ENCODE measurements around the gene ZNF689. TPM values are rescaled to one million over a fixed set of nuclear protein-coding genes. Genes with fewer than 3 reads are reported as not detected.

The ZNF689 gene
- total and polyA plus RNA-seq, 2 of the 4 experiments (the other 2 are of a cell fraction): 2.7 to 2.9 TPM

DNA sequence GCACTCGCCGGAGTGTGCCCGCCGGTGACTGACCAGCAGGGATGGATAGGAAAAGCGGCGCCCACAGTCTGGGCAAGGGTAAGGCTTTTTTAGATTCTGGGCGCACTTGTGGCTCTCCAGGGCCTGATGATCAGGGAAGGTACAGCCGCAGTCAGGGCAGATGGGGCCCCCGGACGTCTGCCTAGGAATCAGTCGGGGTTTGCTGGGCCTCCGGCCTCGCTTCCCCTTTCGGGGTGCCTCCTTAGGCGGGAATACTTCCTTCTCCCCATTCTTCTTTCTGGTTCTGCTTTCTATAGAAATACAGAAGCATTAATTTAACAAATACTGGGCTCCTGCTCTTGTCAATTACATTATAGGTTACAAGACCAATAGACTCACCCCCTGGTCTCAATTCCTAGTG lies 5.0 kb downstream of the ZNF689 start:
- dilution Hi-C loops (cut with HindIII; ENCODE audit: low sequenced_read_pairs, unreplicated experiment) (no loop called here), intact Hi-C loops (cut with micrococcal nuclease) (no loop called here), in situ Hi-C loops (cut with MboI; ENCODE audit: low sequenced_read_pairs) (no loop called here)
- peaks cover 6% of the 10 kb centered on the region; the same call in 1 of the 2 replicates for H3K4me1 ChIP-seq (ENCODE audit: control insufficient read depth, insufficient read depth, low read length)
- H2AK9ac ChIP-seq (replicated peaks; ENCODE audit: low read depth, low read length, poor library complexity): no peak overlapping the region
- H2AFZ ChIP-seq (replicated peaks; ENCODE audit: low read length, poor library complexity): no peak overlapping the region
- no peaks in the 10 kb centered on the region for H3K27me3 ChIP-seq (ENCODE audit: control insufficient read depth, insufficient read depth, low read length)
- 93% methylated on average over 8 of the region's 15 CpGs; no CpG with 5 or more reads in 1 of the 2 experiments for WGBS, 2 experiments (ENCODE audit: extremely low coverage in 2 of 2, insufficient read length in 1 of 2)
- no peak overlapping the region for H4K8ac ChIP-seq (ENCODE audit: low read depth in 2 of 2, low read length in 2 of 2)
- no peak overlapping the region for H2BK15ac ChIP-seq (ENCODE audit: low read depth, low read length)
- H3K56ac ChIP-seq (ENCODE audit: extremely low read depth, insufficient read depth, low read length): no peak overlapping the region
- H3K36me3 ChIP-seq (ENCODE audit: control insufficient read depth, insufficient read depth, low read length): peaks cover 25% of the 10 kb centered on the region
- no TSS peak for BruUV-seq (replicated peaks)
- ChIA-PET CTCF (no interaction called here), POLR2A (ENCODE audit: unreplicated experiment) (interaction anchor here (0.6 kb wide), 1 partner anchor 54 kb away, joined by 8 read pairs; no protein-coding TSS in a partner anchor)
- peaks cover 11 to 30% of the 10 kb centered on the region in 2 experiments; a peak in 3 of 4 replicates for H3K79me1 ChIP-seq (ENCODE audit: low read depth in 1 of 2, low read length in 2 of 2)
- H3K23ac ChIP-seq (ENCODE audit: low read depth, low read length): no peak overlapping the region
- H3K27ac ChIP-seq (ENCODE audit: insufficient read depth, low read length): no peak overlapping the region
- no peak overlapping the region for H2AK5ac ChIP-seq (ENCODE audit: low read depth, low read length)
- no peak overlapping the region for H4K91ac ChIP-seq (ENCODE audit: insufficient read depth, low read depth, low read length)
- no peaks in the 10 kb centered on the region for H4K20me1 ChIP-seq (ENCODE audit: insufficient read depth, low read length)
- no peak overlapping the region for H3K9ac ChIP-seq (ENCODE audit: low read depth, low read length)
- no peak overlapping the region for H2BK5ac ChIP-seq (ENCODE audit: low read depth, low read length, poor library complexity, severe bottlenecking)
- TF ChIP-seq CHD1 (IDR thresholded peaks at IDR 0.05; ENCODE audit: low read depth, low read length) (no peak), SMC3 (IDR thresholded peaks at IDR 0.05; ENCODE audit: low read depth, low read length) (no peak), FOS (IDR thresholded peaks at IDR 0.05; ENCODE audit: low read depth, low read length) (no peak), CEBPB (IDR thresholded peaks at IDR 0.05; ENCODE audit: low read depth, low read length) (no peak), MXI1 (IDR thresholded peaks at IDR 0.05; ENCODE audit: borderline replicate concordance, low read depth, low read length) (no peak), RAD21 (IDR thresholded peaks at IDR 0.05; ENCODE audit: low read length) (no peak), MAFK (IDR thresholded peaks at IDR 0.05; ENCODE audit: low read depth, low read length) (no peak), BHLHE40 (IDR thresholded peaks at IDR 0.05; ENCODE audit: low read depth, low read length) (no peak), NFE2L2 (IDR thresholded peaks at IDR 0.05; ENCODE audit: low read depth, low read length) (no peak), POLR2A (IDR thresholded peaks at IDR 0.05; ENCODE audit: low read depth, low read length) (no peak), MAZ (IDR thresholded peaks at IDR 0.05; ENCODE audit: borderline replicate concordance, low read depth, low read length) (no peak), RCOR1 (IDR thresholded peaks at IDR 0.05; ENCODE audit: insufficient replicate concordance, low read length) (no peak)
- TF ChIP-seq, protein P1, sequence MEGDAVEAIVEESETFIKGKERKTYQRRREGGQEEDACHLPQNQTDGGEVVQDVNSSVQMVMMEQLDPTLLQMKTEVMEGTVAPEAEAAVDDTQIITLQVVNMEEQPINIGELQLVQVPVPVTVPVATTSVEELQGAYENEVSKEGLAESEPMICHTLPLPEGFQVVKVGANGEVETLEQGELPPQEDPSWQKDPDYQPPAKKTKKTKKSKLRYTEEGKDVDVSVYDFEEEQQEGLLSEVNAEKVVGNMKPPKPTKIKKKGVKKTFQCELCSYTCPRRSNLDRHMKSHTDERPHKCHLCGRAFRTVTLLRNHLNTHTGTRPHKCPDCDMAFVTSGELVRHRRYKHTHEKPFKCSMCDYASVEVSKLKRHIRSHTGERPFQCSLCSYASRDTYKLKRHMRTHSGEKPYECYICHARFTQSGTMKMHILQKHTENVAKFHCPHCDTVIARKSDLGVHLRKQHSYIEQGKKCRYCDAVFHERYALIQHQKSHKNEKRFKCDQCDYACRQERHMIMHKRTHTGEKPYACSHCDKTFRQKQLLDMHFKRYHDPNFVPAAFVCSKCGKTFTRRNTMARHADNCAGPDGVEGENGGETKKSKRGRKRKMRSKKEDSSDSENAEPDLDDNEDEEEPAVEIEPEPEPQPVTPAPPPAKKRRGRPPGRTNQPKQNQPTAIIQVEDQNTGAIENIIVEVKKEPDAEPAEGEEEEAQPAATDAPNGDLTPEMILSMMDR (conservative IDR thresholded peaks at IDR 0.05; ENCODE audit: low read depth, low read length): no peak
- TF ChIP-seq, protein P2, sequence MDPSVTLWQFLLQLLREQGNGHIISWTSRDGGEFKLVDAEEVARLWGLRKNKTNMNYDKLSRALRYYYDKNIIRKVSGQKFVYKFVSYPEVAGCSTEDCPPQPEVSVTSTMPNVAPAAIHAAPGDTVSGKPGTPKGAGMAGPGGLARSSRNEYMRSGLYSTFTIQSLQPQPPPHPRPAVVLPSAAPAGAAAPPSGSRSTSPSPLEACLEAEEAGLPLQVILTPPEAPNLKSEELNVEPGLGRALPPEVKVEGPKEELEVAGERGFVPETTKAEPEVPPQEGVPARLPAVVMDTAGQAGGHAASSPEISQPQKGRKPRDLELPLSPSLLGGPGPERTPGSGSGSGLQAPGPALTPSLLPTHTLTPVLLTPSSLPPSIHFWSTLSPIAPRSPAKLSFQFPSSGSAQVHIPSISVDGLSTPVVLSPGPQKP (IDR thresholded peaks at IDR 0.05; ENCODE audit: borderline replicate concordance, low read depth, low read length): no peak
- TF ChIP-seq, protein P3, sequence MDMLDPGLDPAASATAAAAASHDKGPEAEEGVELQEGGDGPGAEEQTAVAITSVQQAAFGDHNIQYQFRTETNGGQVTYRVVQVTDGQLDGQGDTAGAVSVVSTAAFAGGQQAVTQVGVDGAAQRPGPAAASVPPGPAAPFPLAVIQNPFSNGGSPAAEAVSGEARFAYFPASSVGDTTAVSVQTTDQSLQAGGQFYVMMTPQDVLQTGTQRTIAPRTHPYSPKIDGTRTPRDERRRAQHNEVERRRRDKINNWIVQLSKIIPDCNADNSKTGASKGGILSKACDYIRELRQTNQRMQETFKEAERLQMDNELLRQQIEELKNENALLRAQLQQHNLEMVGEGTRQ (IDR thresholded peaks at IDR 0.05; ENCODE audit: low read depth, low read length): no peak
- H4K5ac ChIP-seq (ENCODE audit: low read depth, low read length): no peak overlapping the region
- no peak overlapping the region for H3K4me3 ChIP-seq (ENCODE audit: insufficient read depth, low read depth, low read length)
- no peak overlapping the region for H3K18ac ChIP-seq (ENCODE audit: low read depth, low read length)
- H2BK120ac ChIP-seq (ENCODE audit: low read depth, low read length): no peak overlapping the region
- DNase-seq (no peak), ATAC-seq (ENCODE audit: low read depth) (no peak)
- no peaks in the 10 kb centered on the region; the same call in 1 of the 2 replicates for H3K9me3 ChIP-seq (ENCODE audit: control insufficient read depth, insufficient read depth, low read length)
- H3K4me2 ChIP-seq (ENCODE audit: low read depth, low read length): no peak overlapping the region
- H3K4ac ChIP-seq (ENCODE audit: low read depth, low read length): no peak overlapping the region
- no peak overlapping the region for H2BK20ac ChIP-seq (ENCODE audit: low read depth, low read length)
- no peaks in the 10 kb centered on the region for H3K9me1 ChIP-seq (ENCODE audit: insufficient read depth, low read length)
- H3K14ac ChIP-seq (replicated peaks; ENCODE audit: low read depth, low read length): no peak overlapping the region

Data from IMR-90 (cell line).